Measurements from ENCODE around the gene AMOTL2. TPM values are rescaled to one million over a fixed set of nuclear protein-coding genes. Genes with fewer than 3 reads are reported as not detected.

Gene AMOTL2
- total and polyA plus RNA-seq, 2 donors (not counting 3 experiments of a cell fraction or from before 2014, with no cell fraction given): 130 to 145 TPM

DNA sequence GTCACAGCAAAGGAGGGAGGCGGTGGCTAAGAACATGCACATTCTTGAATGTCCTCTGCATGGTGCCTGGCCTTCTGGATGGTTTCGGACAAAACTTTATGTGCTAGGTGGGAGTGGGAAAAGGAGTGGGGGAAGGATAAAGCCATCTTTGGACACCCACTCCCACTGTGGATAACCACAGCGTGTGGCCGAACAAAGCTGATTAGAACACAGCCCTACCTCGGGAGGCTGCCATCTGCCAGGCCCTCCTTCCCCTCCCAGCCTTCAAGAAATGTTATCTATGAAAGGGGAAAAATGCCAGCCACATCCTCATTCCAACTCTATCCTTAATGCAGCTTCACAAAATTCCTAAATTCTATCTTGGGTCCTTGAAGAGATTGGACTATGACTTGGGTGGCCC is 18.8 kb downstream of the AMOTL2 start:
- POLR2A ChIA-PET: interaction anchor here (1.9 to 3.9 kb wide), 3 partner anchors 8 to 42 kb away, joined by 5 to 17 read pairs (median 7); no protein-coding TSS in a partner anchor
- no peak for DNase-seq (ENCODE audit: low read depth, low spot score)
- CTCF ChIA-PET: interaction anchor here (1.3 to 4.3 kb wide), 4 partner anchors 15 to 118 kb away, joined by 3 to 20 read pairs (median 5); no protein-coding TSS in a partner anchor
- Histone ChIP-seq H3K9me3 (replicated peaks; ENCODE audit: control insufficient read depth, insufficient read depth, low read length) (no peaks in the 10 kb centered on the region), H3K4me3 (replicated peaks in 1 of 3; ENCODE audit: insufficient read depth in 1 of 3, low read depth in 1 of 3, low read length in 3 of 3) (no peak overlapping the region), H3K4me2 (ENCODE audit: insufficient read depth, low read length) (no peak overlapping the region), H3K27ac (ENCODE audit: insufficient read depth, low read depth, low read length) (no peak overlapping the region), H2AFZ (ENCODE audit: low read depth, low read length) (no peak overlapping the region), H4K20me1 (replicated peaks; ENCODE audit: control insufficient read depth, extremely low read depth, insufficient read depth, low read length) (no peaks in the 10 kb centered on the region), H3K9me1 (replicated peaks; ENCODE audit: control insufficient read depth, extremely low read depth, insufficient read depth, low read length) (no peaks in the 10 kb centered on the region), H3K4me1 (ENCODE audit: control insufficient read depth, extremely low read depth, insufficient read depth, low read length) (peaks cover 11% of the 10 kb centered on the region), H3K79me2 (ENCODE audit: control insufficient read depth, insufficient read depth, low read length) (peaks cover 38% of the 10 kb centered on the region), H3K9ac (replicated peaks; ENCODE audit: extremely low read depth, insufficient read depth, low read length) (no peak overlapping the region), H3K36me3 (ENCODE audit: control insufficient read depth in 2 of 2, extremely low read depth in 1 of 2, insufficient read depth in 2 of 2, low read length in 2 of 2) (peaks cover 47 to 59% of the 10 kb centered on the region in 2 experiments), H3K27me3 (ENCODE audit: control insufficient read depth in 2 of 2, insufficient read depth in 2 of 2, low read length in 2 of 2) (no peaks in the 10 kb centered on the region)
- dilution Hi-C loops (cut with MboI; ENCODE audit: extremely low pct_ligation_motif_present, low sequenced_read_pairs): no loop called here
- BruUV-seq (replicated peaks): no TSS peak
- TF ChIP-seq POLR2A (IDR thresholded peaks at IDR 0.05; ENCODE audit: low read depth, low read length): no peak
- TF ChIP-seq, protein P1, sequence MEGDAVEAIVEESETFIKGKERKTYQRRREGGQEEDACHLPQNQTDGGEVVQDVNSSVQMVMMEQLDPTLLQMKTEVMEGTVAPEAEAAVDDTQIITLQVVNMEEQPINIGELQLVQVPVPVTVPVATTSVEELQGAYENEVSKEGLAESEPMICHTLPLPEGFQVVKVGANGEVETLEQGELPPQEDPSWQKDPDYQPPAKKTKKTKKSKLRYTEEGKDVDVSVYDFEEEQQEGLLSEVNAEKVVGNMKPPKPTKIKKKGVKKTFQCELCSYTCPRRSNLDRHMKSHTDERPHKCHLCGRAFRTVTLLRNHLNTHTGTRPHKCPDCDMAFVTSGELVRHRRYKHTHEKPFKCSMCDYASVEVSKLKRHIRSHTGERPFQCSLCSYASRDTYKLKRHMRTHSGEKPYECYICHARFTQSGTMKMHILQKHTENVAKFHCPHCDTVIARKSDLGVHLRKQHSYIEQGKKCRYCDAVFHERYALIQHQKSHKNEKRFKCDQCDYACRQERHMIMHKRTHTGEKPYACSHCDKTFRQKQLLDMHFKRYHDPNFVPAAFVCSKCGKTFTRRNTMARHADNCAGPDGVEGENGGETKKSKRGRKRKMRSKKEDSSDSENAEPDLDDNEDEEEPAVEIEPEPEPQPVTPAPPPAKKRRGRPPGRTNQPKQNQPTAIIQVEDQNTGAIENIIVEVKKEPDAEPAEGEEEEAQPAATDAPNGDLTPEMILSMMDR (IDR thresholded peaks at IDR 0.05; ENCODE audit: extremely low read depth in 1 of 2, insufficient read depth in 1 of 2, low read depth in 1 of 2, low read length in 2 of 2): no peak
- TF ChIP-seq JUN (IDR thresholded peaks at IDR 0.05; ENCODE audit: borderline replicate concordance, insufficient read depth, insufficient read length, low read depth): no peak
- TF ChIP-seq, protein P2, sequence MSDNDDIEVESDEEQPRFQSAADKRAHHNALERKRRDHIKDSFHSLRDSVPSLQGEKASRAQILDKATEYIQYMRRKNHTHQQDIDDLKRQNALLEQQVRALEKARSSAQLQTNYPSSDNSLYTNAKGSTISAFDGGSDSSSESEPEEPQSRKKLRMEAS (IDR thresholded peaks at IDR 0.05; ENCODE audit: insufficient read depth, insufficient read length): no peak
- no peak for TF ChIP-seq POLR2AphosphoS5 (IDR thresholded peaks at IDR 0.05; ENCODE audit: insufficient read depth, low read depth, low read length)
- no peak for TF ChIP-seq FOS (IDR thresholded peaks at IDR 0.05; ENCODE audit: borderline replicate concordance, insufficient read depth, low read length)
- TF ChIP-seq EZH2 (IDR thresholded peaks at IDR 0.05; ENCODE audit: borderline replicate concordance, low read depth, low read length, severe bottlenecking): no peak
- TF ChIP-seq MYC (IDR thresholded peaks at IDR 0.05; ENCODE audit: low read depth, low read length): no peak
- TF ChIP-seq GATA2 (IDR thresholded peaks at IDR 0.05; ENCODE audit: insufficient read depth, insufficient read length, low read depth, low read length): no peak
- no peak for FAIRE-seq
- intact Hi-C loops (cut with micrococcal nuclease): no loop called here

Data from endothelial cell of umbilical vein (primary cell).